ENCODE data around the gene NDUFB10. TPM values are rescaled to one million over a fixed set of nuclear protein-coding genes. Genes with fewer than 3 reads are reported as not detected.
A peak's percentile ranks its signal among the peaks of the same experiment; 100 is the strongest.

Gene NDUFB10
- total RNA-seq, 3 donors from 2014 or later = 204 to 212 (median 210) TPM

DNA sequence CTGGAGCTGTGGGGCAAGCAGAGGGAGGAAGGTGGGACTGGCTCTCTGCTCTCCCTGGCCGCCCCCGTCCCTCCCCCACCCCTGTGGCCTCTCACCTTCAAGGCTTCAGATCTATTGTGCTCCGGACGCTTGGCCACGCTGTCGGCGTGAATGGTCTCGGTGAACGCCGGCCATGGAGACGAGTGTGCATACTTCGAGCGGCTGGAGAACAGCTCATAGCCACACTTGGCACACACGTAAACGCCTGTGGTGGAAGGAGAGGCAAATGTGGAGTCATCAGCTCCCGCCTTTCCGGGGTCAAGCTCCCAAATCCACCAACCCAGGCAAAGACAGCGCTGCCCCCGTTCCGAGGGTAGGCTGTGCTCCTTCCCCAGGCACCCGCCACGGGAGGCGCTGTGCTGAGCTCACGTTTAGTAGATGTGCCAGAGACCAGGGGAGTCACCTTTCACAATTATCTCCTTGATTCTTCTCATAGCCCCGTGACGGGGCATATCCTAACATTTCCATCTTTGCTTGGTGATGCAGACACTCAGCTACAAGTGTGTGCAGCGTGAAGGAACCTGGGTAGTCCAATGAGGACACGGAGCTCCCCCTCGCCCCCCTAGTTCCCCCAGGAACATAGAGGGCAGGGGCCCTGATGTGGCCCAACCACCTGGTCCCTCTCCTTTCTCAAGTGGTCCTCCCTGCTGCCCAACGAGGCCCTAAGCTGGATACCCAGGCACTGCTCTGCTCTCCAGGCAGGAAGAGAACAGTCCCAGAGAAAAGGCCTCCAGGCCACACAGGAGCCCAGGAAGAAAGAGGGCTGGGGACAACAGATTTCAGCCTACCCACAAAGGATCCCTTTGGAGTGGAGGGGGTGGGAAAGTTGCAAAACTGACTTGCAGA is 17.9 kb upstream of the NDUFB10 start:
- H3K36me3 ChIP-seq (ENCODE audit: low read depth) = no peaks in the 10 kb centered on the region
- ATAC-seq = no peak
- no peak for TF ChIP-seq CTCF (IDR thresholded peaks at IDR 0.05)
- intact Hi-C loops (cut with DNase I, micrococcal nuclease) = no loop called here
- no peak overlapping the region for H3K4me3 ChIP-seq
- H3K9me3 ChIP-seq = no peaks in the 10 kb centered on the region
- peaks cover 40% of the 10 kb centered on the region for H3K4me1 ChIP-seq (ENCODE audit: low read depth)
- peak in 2 of 3 donors; percentile 54 to 65 for DNase-seq

DNA sequence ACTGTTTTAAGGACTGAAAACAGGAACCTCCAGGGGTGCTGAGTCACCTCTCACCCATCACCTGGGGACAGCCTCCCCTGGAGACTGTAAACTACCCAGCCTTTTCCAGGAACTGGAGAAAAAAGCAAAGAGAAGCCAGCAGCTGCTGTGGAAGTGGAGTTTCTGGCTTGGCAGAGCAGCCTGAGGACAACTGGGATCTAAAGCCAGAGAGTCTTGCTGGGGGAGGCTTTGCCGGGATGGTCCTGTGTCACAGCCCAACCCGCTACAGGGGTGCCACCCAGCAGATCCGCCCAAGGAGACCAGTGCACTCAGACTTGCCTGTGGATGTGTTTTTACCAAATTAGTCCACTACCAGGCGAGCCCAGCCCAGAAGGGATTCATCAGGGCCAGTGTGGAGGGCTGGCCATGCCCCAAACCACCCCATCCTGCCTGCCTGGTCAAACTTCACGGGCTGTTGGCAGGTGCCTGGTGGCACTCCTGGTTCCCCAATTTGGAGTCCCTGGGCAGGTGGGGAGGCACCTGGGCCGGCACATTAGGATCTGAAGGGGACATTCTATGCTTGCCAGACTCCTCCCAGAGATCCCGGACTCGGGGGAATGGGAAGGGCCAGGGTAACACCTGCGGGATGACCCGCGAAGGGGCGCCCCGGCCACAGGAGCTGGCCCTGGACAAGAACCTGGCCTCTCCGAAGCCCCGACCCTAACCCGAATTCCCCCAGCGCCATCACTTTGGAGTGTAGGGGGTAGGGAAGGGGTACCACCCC is 17.1 kb upstream of the NDUFB10 start:
- DNase-seq (peak in 2 of 3 donors; percentile 57 to 58), ATAC-seq (peak; percentile 21)

GRCh38 chr16:1942810-1943726 is 16.3 kb upstream of the NDUFB10 start, which contains the start of gene MSRB1:
TSS of gene MSRB1 (minus strand) at chr16:1943199. CDS start at chr16:1943156, 43 bp downstream.
- TF ChIP-seq CTCF (IDR thresholded peaks at IDR 0.05) = no peak
- intact Hi-C loops (cut with DNase I, micrococcal nuclease) = no loop called here
- Histone ChIP-seq H3K9me3 (no peaks in the 10 kb centered on the region), H3K36me3 (ENCODE audit: low read depth) (no peaks in the 10 kb centered on the region), H3K4me1 (ENCODE audit: low read depth) (peaks cover 40% of the 10 kb centered on the region), H3K4me3 (peak within 1 kb of the TSS; percentile 57)
- peak; percentile 92 for ATAC-seq
- peak; percentile 100 for DNase-seq

More for the DNA sequence above, 17.1 kb upstream of the NDUFB10 start:
- Histone ChIP-seq H3K4me1 (ENCODE audit: low read depth) (peaks cover 40% of the 10 kb centered on the region), H3K36me3 (ENCODE audit: low read depth) (no peaks in the 10 kb centered on the region), H3K9me3 (no peaks in the 10 kb centered on the region), H3K4me3 (peak overlapping the region; percentile 57)
- intact Hi-C loops (cut with DNase I, micrococcal nuclease) = no loop called here
- TF ChIP-seq CTCF (IDR thresholded peaks at IDR 0.05) = no peak

- Histone ChIP-seq H3K36me3 (ENCODE audit: low read depth) (no peaks in the 10 kb centered on the region), H3K9me3 (no peaks in the 10 kb centered on the region), H3K4me1 (ENCODE audit: low read depth) (peaks cover 35% of the 10 kb centered on the region), H3K4me3 (no peak overlapping the region)
- no peak for DNase-seq
- no peak for TF ChIP-seq CTCF (IDR thresholded peaks at IDR 0.05)
- no peak for ATAC-seq
- intact Hi-C loops (cut with DNase I, micrococcal nuclease) = no loop called here
Observed at GRCh38 chr16:1944612-1945199, 14.6 kb upstream of the NDUFB10 start.
